Measurements from ENCODE around the gene ZNF710.
"Not testable (repeated sequence)": the region's sequence is repeated elsewhere in the genome, so short reads cannot be mapped to it uniquely, and the experiment has no call there.

Gene ZNF710

DNA sequence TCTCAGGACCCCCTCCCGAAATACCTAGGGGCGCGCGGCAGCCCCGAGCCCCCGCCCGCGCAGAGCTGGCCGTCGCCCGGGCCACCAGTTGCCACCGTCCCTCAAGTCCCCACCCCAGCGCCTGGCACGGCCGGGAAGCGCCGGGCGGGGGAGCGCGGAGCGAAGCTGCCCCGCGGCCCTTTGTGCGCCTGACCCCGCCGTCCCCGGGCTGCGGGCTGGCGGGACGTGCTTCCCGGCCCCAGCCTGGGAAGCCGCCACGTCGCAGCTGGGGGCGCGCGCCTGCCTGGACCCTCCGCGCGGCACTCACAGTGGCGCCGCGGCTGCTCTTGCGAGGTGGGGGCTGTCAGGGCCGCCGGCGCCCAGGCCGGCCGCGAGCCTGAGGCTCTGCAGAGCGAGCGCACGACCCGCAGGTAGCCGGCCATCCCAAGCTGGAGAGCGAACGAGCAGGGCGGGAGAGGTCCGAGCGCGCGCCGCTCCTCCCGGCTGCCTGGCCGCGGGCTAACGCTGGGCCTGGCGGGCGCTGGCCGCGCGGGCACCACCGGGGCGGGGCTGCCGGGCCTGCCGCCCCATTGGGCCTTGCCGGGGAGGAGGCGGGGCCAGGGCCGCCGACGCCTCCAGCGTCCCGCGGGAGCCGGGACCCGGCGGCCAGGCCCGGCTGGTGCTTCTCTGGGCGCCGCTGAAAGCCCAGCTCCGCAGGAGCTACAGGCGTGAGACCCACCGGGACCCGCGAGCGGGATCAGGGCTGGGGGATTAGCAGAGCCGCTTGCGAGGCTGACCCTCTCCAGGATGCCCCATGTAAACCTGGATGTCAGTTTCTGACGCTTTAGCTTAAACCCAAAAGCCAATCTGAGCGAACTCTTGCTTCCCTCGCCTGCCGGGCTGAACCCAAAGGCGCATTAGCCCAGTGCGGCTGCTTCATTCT is 101.1 kb downstream of the ZNF710 start, which contains the start of gene IDH2:
Gene IDH2, minus strand, starts transcription at position 500 of the 922 bp plus-strand sequence. Its CDS starts 78 bp downstream, at position 422.
- peak; percentile 84 for DNase-seq (ENCODE audit: low spot score)

DNA sequence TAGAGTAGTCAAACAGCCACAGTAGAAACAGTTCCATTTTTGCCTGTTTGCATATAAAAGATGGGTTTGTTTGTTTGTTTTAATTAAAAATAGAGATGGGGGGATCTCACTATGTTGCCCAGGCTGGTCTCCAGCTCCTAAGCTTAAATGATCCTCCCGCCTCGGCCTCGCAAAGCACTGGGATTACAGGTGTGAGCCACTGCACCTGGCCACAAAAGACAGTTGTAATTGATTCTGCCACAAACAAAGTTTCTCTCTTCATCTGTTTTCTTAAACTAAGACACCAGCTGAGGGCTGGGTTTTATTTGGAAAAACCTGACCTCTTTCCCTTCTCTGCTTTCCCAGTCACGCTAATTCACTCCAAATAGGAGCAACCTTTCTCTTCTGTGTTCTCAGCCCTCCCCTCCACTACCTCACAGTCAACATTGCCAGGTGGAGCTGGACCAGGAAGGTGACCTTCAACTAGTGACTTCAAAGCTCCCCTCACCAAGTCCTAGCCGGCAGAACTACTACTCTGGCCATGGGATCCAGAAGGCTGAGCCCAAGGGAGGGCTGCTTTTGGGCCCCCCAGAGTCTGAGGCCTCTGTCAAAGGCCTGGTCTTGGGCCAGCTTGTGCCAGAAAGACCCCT is 102.7 kb downstream of the ZNF710 start:
- no peak for DNase-seq (ENCODE audit: low spot score)

DNA sequence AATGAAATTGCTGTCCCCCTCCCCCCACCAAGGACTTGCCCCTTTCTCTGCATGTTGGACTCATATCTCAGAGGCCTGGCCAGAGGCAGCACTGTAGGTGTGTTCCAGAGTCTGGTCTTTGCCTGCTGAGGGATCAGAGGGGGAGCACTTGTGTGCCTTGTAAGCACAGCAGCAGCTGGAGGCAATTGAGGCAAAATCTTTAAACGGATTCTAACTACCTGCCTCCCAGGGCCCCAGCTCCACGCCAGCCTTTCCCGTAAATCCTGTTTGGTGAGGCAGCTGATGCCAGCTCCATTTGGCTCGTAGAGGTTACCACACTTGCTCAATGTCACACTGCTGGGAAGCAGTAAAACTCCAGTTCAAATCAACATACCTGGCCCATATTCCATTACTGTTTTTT is 103.4 kb downstream of the ZNF710 start:
- DNase-seq (ENCODE audit: low spot score): no peak

DNA sequence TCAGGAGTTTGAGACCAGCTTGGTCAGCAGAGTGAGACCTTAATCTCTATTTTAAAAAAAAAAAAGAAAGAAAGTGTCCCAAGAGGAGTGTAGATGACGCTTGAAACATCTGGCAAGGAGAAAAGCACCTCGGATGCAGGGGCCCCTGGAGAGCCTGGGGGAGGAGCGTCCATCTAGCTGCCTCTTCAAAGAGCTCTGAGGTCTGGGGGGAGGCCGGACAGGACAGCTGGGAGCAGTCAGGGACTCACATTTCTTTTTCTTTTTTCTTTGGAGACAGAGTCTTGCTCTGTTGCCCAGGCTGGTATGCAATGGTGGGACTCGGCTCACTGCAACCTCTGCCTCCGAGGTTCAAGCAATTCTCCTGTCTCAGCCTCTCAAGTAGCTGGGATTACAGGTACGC is 104.4 kb downstream of the ZNF710 start:
- DNase-seq (ENCODE audit: low spot score): no peak

DNA sequence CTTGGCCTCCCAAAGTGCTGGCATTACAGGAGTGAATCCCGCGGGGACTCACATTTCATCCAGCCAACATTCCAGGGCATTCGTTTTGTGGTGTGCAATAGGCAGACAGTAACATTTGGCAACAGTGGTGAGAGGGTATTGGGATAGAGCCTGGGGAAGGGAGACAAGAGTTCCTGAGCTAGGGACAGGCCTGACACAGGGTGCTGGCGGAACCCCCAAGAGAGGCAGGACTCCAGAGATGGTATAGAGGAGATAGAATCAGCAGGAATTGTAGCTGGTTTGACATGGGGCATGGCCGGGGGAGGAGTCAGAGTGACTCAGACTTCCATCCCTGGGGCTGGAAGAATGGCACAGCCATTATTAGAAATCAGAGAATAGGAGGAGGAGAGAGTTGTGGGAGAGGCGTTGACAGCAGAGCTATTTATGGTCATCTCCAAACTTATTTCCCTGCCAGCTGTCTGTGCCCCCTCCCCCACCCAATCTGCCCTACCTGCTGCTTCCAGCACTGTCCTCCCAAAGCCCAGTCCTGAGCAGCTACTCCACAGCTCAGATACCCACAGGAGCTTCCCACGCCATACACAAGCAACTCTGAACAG is 105.5 kb downstream of the ZNF710 start:
- no peak for DNase-seq (ENCODE audit: low spot score)

DNA sequence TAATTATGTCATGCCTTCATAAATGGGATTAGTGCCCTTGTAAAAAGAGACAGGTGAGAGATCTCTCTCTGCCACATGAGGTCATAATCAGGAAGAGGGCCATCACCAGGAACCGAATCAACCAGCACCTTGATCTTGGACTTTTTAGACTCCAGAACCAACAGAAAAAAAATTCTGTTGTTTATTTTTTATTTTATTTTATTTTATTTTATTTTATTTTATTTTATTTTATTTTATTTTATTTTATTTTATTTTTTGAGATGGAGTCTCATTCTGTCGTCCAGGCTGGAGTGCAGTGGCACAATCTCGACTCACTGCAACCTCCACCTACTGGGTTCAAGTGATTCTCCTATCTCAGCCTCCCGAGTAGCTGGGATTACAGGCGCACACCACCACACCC is 106.9 kb downstream of the ZNF710 start:
- DNase-seq (ENCODE audit: low spot score): not testable (repeated sequence)

DNA sequence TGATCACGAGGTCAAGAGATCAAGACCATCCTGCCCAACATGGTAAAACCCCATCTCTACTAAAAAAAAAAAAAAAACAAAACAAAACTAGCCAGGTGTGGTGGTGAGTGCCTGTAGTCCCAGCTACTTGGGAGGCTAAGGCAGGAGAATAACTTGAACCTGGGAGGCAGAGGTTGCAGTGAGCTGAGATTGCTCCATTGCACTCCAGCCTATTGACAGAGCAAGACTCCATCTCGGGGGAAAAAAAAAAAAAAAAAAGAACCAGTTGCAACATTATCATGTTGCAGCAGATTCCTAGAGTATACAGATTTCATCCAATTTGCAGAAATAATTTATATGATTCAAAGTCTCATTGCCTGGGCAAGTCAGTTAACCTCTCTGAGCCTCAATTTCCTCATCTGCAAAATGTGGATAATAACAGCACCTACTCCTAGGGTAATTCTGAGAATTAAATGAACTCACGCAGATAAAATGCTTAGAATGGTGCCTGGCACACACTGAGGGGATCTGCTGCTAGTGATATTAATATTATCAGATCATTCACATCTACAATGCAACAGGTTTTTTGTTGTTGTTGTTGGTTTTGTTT is 108.1 kb downstream of the ZNF710 start:
- DNase-seq (ENCODE audit: low spot score): not testable (repeated sequence)

DNA sequence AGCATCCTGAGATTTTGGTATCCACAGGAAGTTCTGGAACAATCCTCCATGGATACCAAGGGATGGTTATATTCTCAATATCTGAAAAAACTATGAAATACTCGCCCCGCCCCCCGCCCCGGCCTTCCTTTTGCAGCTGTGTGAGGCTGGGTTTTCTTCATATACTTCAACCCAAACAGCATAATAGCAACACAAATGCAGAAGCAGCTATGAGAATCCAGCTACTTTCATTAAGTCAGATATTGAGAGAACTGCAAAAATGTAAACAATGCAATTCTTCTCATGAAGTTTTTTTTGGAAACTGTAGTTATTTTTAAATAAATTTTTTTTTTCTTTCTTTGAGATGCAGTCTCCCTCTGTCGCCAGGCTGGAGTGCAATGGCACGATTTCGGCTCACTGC is 112.0 kb downstream of the ZNF710 start:
- no peak for DNase-seq (ENCODE audit: low spot score)

DNA sequence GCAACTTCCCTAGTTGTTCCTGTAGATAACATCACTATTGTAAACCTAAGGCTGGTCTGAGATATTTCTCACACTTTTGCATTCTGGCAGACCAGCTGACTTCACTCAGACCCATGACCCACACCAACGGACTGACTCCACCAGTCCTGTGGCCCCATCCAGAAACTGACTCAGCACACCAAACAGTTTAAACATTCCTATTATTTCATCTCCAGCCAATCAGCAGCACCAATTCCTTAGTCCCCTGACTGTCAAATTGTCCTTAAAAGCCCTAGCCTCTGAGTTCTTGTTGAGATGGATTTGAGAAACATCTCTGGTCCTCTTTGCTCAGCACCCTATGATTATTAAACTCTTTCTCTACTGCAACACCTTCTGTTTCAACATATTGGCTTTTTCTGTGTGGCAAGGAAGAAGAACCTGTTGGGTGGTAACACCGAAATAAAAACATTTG is 113.4 kb downstream of the ZNF710 start:
- DNase-seq (ENCODE audit: low spot score): no peak

DNA sequence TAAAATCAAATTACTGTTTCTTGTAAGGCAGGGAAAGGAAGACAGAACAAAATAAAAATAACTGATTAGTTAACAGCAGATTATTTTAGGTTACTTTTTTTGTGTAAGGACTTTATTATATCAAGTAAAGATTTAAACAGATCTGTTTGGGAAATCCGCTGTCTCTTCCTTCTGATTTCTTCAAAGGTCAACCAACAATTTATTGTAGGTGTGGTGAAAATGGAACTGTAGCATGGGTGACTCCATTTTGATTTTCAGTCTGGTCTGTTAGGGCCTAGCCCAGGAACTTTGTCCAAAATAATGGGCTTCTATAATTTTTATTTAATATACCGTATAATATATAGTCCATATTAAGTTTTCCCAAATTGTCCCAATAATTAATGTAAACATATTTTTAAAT is 114.7 kb downstream of the ZNF710 start:
- DNase-seq (ENCODE audit: low spot score): no peak

DNA sequence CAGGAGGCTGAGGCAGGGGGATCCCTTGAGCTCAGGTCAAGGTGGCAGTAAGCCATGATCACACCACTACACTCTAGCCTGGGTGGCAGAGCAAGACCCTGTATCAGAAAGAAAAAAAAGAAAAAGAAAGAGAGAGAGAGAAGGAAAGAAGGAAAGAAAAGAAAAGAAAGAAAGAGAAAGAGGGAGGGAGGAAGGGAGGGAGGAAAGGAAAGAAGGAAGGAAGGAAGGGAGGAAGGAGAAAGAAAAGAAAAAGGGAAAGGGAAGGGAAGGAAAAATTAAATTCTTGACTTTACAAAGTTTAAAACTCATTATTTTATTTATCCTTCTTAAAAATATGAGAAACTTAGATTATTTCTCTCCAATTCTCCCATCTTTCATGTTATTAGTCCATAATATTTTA is 118.2 kb downstream of the ZNF710 start:
- no peak for DNase-seq (ENCODE audit: low spot score)

DNA sequence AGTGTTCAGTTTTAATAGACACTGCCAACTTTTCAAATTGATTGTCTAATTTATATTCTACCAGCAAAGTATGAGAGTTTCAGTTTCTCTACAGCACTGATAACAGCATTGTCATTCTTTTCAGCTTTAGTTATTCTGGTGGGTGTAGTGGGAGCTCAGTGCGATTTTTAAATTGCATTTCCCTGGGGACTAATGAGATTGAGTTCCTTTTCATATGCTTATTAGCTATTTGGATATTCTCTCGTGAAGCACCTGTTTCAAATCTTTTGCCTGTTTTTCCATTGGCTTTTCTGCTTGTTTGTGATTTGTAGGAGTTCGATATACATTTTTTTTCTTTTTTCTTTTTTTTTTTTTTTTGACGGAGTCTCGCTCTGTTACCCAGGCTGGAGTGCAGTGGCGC is 120.0 kb downstream of the ZNF710 start:
- DNase-seq (ENCODE audit: low spot score): no peak

DNA sequence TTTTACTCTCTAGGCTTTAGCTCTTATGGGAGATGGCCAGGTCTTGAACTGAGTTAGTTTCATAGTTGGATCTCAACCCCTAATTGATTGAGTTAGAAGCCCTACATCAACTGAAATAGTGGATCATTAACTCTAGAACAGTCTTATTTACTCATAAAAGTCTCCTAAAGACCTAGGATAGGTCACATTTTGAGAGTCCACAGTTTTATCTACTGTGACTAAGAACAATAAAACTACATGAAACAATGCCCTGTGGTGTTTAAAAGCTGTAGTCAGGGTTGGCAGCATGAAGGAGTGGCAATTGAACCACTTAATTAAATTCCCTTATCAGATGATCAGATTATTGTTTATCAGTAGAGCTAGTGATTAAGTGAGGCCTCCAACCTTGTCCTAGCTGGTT is 123.4 kb downstream of the ZNF710 start:
- no peak for DNase-seq (ENCODE audit: low spot score)

DNA sequence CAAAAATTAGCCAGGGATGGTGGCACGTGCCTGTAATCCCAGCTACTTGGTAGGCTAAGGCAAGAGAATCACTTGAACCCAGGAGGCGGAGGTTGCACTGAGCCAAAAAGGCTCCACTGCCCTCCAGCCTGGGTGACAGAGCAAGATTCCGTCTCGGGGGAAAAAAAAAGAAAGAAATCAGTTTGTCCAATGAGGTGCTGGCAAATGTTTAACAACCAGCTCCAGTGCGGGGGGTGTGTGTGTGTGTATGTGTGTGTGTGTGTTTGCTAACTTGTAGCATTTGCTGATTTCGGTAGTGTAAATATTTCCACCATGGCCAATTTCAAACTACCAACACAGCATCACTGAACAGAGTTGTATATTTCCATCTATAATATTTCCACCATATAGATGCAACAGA is 124.9 kb downstream of the ZNF710 start:
- no peak for DNase-seq (ENCODE audit: low spot score)

DNA sequence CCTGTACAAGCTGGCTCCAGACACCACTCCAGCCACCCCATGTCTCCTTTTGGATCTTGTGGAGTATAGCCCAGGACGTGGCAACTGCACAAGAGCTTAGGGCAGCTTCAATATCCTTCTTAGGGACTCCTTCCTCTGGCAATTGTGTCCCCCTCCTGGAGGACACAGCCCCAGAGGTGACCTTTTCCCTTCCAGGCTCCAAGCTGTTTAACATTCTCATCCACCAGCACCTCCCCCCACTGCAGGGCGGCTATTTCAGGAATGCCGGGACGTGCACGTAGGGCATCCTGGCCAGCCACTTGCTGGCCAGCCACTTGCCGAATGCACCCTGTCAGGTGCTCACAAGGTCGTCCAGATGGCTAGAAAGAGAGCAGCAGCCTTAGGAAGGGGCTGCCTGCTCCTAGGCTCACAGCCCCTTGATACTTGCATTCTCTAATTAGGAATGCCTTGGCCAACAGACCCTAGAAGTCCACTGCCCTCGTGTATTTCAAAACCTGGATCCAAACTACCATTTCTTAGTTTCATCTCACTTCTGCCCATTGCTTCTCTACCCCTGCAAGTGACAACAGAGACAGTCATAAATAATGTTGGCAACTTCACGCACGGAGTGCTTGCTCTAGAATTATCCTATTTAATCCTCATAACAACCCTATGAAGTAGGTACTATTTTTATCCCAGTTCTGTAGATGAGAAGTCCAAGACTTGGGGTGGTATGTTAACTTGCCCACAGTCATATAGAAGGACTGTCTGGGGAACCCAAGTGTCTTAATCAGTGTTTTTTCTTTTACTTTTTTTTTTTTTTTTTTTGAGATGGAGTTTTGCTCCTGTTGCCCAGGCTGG is 125.7 kb downstream of the ZNF710 start:
- no peak for DNase-seq (ENCODE audit: low spot score)

DNA sequence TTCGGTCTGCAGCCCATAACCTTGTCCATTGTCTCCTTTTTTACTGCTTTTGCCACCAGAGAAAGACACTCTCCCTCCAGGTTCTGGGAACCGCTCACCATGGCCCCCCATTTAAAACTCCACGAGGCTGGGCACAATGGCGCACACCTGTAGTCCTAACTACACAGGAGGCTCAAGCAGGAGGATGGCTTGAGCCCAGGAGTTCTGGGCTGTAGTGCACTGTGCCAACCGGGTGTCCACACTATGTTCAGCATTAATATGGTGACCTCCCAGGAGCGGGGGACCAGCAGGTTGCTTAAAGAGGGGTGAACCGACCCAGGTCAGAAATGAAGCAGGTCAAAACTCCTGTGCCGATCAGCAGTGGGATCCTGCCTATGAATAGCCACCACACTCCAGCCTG is 129.2 kb downstream of the ZNF710 start:
- no peak for DNase-seq (ENCODE audit: low spot score)

Small RNA genes within 50 kb of the gene (small RNA-seq; reads per million reads assigned to genes)
- 0.03 to 1.8 reads per million in 2 experiments for gene MIR3174
- 0 reads per million in 2 experiments for gene RF00066

Measured in SK-N-DZ (cell line).